ENCODE results near the gene ISL2. TPM values are rescaled to one million over a fixed set of nuclear protein-coding genes. Genes with fewer than 3 reads are reported as not detected.

ISL2 gene
- polyA plus RNA-seq, 1 donor (not counting 4 experiments of a cell fraction or from before 2014, with no cell fraction given) = not detected

DNA sequence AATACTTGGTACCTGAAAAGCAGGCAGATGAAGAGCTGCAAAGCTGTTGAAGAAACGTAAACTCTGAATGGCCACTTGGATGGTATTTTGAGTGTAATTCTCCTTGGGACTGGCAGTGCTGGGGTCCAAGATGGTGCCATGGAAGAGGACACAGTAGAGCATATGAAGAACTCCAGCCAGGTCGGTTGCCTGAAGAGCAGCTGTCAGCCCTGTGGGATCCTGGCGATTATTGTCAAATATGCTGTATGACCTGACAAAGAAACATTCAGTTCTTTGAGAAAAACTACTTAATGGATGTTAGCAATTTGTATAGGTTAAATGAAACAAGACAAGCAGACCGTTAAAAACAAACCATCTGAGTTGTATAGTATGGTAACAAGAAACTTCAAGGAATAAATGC is 44.8 kb downstream of the ISL2 start:
- no peak for DNase-seq (ENCODE audit: low read depth, low spot score)
- Histone ChIP-seq H3K9me3 (ENCODE audit: control insufficient read depth, low read depth, low read length) (no peaks in the 10 kb centered on the region), H3K4me3 (ENCODE audit: control insufficient read depth in 2 of 3, extremely low read depth in 1 of 3, insufficient read depth in 2 of 3, low read depth in 1 of 3, low read length in 3 of 3) (no peak overlapping the region), H3K9me1 (ENCODE audit: control insufficient read depth, extremely low read depth, insufficient read depth, low read length) (no peaks in the 10 kb centered on the region), H3K27ac (ENCODE audit: control insufficient read depth, insufficient read depth, low read length) (no peak overlapping the region), H3K9ac (ENCODE audit: control insufficient read depth, extremely low read depth, insufficient read depth, low read length) (no peak overlapping the region), H3K27me3 (ENCODE audit: control insufficient read depth, extremely low read depth, insufficient read depth, low read length) (no peaks in the 10 kb centered on the region), H3K36me3 (ENCODE audit: control insufficient read depth in 2 of 2, extremely low read depth in 1 of 2, insufficient read depth in 2 of 2, low read length in 2 of 2) (no peaks in the 10 kb centered on the region), H2AFZ (ENCODE audit: control insufficient read depth, low read length) (no peak overlapping the region), H4K20me1 (ENCODE audit: control insufficient read depth, extremely low read depth, insufficient read depth, low read length) (no peaks in the 10 kb centered on the region), H3K4me1 (ENCODE audit: control insufficient read depth, extremely low read depth, insufficient read depth, low read length) (no peaks in the 10 kb centered on the region), H3K4me2 (ENCODE audit: control insufficient read depth, extremely low read depth, insufficient read depth, low read depth, low read length) (no peak overlapping the region), H3K79me2 (ENCODE audit: control insufficient read depth, insufficient read depth, low read length) (no peaks in the 10 kb centered on the region)
- TF ChIP-seq, protein P1, sequence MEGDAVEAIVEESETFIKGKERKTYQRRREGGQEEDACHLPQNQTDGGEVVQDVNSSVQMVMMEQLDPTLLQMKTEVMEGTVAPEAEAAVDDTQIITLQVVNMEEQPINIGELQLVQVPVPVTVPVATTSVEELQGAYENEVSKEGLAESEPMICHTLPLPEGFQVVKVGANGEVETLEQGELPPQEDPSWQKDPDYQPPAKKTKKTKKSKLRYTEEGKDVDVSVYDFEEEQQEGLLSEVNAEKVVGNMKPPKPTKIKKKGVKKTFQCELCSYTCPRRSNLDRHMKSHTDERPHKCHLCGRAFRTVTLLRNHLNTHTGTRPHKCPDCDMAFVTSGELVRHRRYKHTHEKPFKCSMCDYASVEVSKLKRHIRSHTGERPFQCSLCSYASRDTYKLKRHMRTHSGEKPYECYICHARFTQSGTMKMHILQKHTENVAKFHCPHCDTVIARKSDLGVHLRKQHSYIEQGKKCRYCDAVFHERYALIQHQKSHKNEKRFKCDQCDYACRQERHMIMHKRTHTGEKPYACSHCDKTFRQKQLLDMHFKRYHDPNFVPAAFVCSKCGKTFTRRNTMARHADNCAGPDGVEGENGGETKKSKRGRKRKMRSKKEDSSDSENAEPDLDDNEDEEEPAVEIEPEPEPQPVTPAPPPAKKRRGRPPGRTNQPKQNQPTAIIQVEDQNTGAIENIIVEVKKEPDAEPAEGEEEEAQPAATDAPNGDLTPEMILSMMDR (optimal IDR thresholded peaks at IDR 0.05 in 1 of 3, IDR thresholded peaks at IDR 0.05 in 1 of 3, conservative IDR thresholded peaks at IDR 0.05 in 1 of 3; ENCODE audit: extremely low read depth in 1 of 3, insufficient read depth in 2 of 3, low read length in 3 of 3) = no peak
- no peak for TF ChIP-seq EZH2 (IDR thresholded peaks at IDR 0.05; ENCODE audit: low read length)
- dilution Hi-C loops (cut with MboI; ENCODE audit: extremely low pct_ligation_motif_present, low sequenced_read_pairs) = no loop called here
- FAIRE-seq = no peak

DNA sequence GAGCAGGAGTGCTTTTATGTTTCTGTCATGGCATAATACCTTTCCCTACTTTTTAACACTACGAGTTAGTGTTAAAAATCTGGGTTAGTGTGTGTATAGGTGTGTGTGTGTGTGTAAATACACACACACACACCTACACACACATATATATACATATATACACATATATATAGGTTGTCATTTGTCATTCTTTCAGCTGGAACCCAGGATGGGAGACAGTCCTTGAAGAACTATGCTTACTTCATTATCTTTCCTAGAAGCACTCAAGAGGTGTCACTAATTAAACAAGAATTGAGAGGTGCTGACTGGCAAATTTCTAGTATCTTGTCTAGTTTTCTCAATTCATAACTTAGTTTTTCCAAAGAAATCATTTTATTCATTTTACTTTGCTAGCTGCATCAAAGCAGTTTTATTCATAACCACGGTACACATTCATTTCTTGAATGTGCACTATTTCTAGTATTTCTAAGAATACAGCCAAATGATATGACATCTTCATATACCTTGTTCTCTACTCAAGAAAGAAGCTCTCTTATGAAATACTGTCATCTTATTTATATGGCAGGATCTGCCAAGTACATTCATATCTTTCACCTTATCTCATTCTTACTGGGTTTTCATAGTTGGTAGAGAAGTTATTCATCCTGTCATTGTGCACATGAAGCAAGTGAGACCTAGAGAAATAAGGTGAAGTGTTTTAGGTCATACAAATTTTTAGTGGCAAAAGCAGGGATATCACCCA is 46.6 kb downstream of the ISL2 start:
- Histone ChIP-seq H4K20me1 (ENCODE audit: control insufficient read depth, extremely low read depth, insufficient read depth, low read length) (no peaks in the 10 kb centered on the region), H3K4me1 (ENCODE audit: control insufficient read depth, extremely low read depth, insufficient read depth, low read length) (no peaks in the 10 kb centered on the region), H3K4me2 (ENCODE audit: control insufficient read depth, extremely low read depth, insufficient read depth, low read depth, low read length) (no peak overlapping the region), H3K79me2 (ENCODE audit: control insufficient read depth, insufficient read depth, low read length) (no peaks in the 10 kb centered on the region), H3K9me1 (ENCODE audit: control insufficient read depth, extremely low read depth, insufficient read depth, low read length) (no peaks in the 10 kb centered on the region), H3K36me3 (ENCODE audit: control insufficient read depth in 2 of 2, extremely low read depth in 1 of 2, insufficient read depth in 2 of 2, low read length in 2 of 2) (no peaks in the 10 kb centered on the region), H3K27me3 (ENCODE audit: control insufficient read depth, extremely low read depth, insufficient read depth, low read length) (no peaks in the 10 kb centered on the region), H3K9me3 (ENCODE audit: control insufficient read depth, low read depth, low read length) (no peaks in the 10 kb centered on the region), H3K27ac (ENCODE audit: control insufficient read depth, insufficient read depth, low read length) (no peak overlapping the region), H3K4me3 (ENCODE audit: control insufficient read depth in 2 of 3, extremely low read depth in 1 of 3, insufficient read depth in 2 of 3, low read depth in 1 of 3, low read length in 3 of 3) (no peak overlapping the region), H3K9ac (ENCODE audit: control insufficient read depth, extremely low read depth, insufficient read depth, low read length) (no peak overlapping the region), H2AFZ (ENCODE audit: control insufficient read depth, low read length) (no peak overlapping the region)
- FAIRE-seq (no peak), DNase-seq (ENCODE audit: low read depth, low spot score) (no peak)
- TF ChIP-seq, protein P1 (optimal IDR thresholded peaks at IDR 0.05 in 1 of 3, IDR thresholded peaks at IDR 0.05 in 1 of 3, conservative IDR thresholded peaks at IDR 0.05 in 1 of 3; ENCODE audit: extremely low read depth in 1 of 3, insufficient read depth in 2 of 3, low read length in 3 of 3) = no peak
- TF ChIP-seq EZH2 (IDR thresholded peaks at IDR 0.05; ENCODE audit: low read length) = no peak
- dilution Hi-C loops (cut with MboI; ENCODE audit: extremely low pct_ligation_motif_present, low sequenced_read_pairs) = no loop called here

All from keratinocyte (primary cell).